Measurements from ENCODE around the gene KCNAB2.

KCNAB2 gene

DNA sequence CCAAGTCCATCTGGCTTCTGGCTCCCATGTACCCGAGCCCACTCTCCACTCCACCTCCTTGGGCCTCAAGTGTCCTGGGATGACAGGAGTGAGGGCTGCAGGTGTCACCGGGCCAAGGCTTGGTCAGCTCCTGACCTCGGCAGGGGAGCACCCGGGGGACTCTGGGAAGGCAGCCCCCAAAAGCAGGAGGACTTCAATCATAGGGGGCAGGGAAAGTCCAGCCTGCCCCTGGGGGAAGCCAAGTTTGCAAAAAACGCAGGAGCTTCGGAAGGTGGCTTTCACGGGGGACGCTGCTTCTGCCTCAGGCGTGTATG is 56.8 kb downstream of the KCNAB2 start:
- no peak for DNase-seq (ENCODE audit: low read depth)
- no peak overlapping the region for H3K4me3 ChIP-seq (ENCODE audit: low read depth, low read length)

DNA sequence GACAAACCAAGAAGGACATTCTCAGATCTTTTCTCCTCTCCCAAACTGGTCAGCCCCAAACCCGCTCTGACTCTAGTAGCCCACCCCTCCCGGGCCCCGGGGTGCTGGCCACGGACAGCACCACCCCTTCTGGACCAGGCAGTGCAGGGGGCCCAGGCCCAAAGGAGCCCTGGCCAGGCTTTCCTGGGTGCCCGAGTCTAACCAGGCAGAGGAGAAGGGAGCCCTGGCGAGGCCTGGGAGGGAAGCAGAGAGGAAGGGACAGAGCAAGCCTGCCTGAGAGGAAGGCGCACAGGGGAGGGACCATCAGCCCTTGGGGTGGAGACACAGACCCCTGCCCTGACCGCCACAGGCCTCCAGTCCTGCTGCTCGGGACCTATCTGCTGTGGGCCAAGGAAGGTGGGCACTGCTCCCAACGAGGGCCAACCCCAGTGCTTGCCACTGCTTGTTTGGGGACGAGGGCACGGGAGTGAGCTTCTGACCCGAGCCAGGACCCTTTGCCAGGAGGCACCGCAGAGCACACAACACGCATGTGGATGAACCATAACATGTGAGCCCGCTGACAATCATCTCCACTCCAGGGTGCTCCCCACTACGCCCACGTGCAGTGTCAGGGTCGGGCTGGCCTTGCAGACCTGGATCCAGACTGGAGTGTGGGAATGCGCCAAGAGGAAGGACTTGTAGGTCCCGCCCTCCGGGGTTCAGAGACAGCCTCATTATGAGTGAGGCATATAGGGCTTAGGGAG is 57.6 kb downstream of the KCNAB2 start:
- H3K4me3 ChIP-seq (ENCODE audit: low read depth, low read length), result no peak overlapping the region
- DNase-seq (ENCODE audit: low read depth), result no peak

DNA sequence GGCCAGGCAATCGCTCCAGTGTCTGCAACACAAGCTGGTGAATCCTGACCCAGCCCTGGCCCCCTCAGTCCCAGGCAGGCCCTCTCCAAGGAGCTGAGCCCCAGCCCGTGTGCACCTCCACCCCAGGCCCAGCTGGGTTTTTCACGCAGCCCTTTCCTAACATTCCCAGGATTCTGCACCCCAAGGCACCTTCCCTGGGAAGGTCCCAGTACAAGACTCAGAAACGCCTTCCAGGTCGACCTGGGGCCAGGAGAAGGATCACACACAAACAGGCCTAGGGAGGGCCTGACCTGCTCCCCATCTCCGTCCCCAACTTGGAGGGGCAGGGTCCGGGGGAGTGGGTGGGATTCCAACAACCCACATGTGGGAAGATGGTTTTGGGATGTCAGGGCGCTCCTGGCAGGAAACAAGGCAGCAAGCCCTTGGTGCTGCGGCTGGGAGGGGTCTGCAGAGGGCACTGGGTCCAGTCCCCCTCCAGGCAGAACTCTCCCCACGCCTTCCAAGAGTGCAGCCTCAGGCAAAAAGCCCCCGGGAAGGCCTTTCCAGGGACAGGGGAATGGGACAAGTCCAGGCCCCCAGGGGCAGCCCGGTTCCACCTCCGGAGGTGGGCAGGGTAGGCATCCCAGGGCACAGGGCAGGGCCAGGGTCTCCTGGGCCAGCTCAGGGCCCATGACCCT is 58.3 kb downstream of the KCNAB2 start:
- H3K4me3 ChIP-seq (ENCODE audit: low read depth, low read length), result no peak overlapping the region

DNA sequence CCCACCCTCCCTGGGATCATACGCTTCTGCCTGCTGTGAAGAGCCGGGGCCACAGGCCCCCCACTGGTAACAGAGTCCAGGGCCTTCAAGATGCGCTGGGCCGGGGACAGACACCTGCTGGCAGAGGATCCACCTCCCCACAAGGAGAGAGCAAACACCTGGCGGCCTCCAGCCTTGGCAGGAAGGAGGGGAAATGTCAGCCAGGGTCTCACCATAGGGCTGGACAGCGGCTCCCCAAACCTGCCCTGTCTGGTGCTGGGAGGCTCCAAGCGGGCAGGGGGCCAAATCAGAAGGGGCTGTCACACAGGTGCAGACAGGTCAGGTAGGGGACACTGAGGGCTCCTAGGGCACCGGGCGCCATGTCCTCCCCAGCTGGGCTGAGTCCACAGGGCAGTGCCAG is 58.9 kb downstream of the KCNAB2 start:
- no peak overlapping the region for H3K4me3 ChIP-seq (ENCODE audit: low read depth, low read length)
- DNase-seq (ENCODE audit: low read depth), result no peak

More for the DNA sequence above, 58.3 kb downstream of the KCNAB2 start:
- no peak for DNase-seq (ENCODE audit: low read depth)

DNA sequence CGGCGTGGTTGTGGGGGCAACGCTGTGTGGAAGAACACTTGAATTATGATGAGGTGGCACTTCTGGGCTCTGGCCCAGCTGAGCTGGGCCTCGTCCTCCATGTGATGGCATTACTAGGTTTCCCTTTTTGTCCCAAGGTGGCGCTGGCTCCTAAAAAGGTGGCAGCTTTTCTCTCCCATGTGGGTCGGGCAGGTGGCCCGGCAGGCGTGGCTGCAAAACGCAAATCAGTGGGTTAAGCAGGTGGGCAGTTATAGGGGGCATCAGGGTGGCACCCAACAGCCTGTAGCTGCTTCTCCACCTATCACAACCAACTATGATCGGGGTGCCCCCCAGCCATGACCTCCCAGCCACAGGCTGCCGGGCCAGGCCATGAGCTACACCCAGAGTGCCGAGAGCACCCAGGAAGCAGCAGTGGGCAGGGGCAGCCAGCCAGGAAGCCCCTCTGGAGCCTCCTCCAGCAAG is 59.6 kb downstream of the KCNAB2 start:
- H3K4me3 ChIP-seq (ENCODE audit: low read depth, low read length), result no peak overlapping the region
- no peak for DNase-seq (ENCODE audit: low read depth)

DNA sequence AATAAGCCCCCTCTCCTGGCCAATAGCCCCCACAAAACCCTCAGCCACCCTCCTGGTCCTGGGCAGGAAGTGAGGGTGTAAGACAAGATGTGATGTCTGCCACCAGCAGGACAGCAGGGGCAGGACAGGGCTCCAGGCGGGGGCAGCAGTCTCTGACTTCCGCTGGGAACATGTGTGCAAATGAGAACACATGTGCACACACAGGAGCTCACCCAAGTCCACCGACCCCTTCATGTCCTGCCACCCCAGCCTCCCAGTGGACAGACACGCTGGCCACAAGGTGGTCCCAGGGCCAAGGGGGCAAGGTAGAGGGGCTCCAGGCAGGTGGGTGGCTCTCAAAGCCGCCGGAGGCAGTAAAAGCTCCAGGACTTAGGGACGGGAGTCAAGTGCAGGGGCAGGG is 60.1 kb downstream of the KCNAB2 start:
- H3K4me3 ChIP-seq (ENCODE audit: low read depth, low read length), result no peak overlapping the region
- DNase-seq (ENCODE audit: low read depth), result no peak

DNA sequence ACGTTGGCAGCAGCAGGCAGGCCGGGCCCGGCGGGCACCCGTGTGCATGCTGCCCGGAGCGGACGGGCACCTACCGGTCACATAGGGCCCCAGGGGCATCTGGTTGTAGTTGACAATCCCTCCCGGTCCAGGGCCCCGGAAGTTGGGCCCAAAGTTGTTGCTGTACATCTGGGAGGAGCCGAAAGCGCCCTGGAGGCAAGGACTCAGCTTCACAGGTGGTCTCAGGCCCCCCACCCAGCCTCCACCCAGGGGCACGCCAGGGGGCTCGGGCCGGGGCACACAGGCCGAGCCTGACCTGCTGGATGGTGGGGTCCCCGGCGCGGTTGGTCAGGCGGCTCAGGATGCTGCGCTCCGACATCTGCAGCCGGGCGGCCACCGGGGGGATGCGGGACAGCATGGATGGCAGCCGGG is 60.6 kb downstream of the KCNAB2 start:
- no peak for DNase-seq (ENCODE audit: low read depth)
- H3K4me3 ChIP-seq (ENCODE audit: low read depth, low read length), result no peak overlapping the region

DNA sequence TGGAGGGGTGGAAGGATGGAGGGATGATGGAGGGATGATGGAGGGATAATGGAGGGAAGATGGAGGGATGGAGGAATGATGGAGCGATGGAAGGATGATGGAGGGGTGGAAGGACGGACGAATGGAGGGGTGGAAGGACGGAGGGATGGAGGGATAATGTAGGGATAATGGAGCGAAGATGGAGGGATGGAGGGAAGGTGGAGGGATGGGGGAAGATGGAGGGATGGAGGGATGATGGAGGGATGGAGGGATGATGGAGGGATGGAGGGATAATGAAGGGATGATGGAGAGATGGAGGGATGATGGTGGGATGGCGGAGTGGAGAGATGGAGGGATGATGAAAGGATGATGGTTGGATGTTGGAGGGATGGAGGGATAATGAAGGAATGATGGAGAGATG is 61.3 kb downstream of the KCNAB2 start:
- no peak for DNase-seq (ENCODE audit: low read depth)

DNA sequence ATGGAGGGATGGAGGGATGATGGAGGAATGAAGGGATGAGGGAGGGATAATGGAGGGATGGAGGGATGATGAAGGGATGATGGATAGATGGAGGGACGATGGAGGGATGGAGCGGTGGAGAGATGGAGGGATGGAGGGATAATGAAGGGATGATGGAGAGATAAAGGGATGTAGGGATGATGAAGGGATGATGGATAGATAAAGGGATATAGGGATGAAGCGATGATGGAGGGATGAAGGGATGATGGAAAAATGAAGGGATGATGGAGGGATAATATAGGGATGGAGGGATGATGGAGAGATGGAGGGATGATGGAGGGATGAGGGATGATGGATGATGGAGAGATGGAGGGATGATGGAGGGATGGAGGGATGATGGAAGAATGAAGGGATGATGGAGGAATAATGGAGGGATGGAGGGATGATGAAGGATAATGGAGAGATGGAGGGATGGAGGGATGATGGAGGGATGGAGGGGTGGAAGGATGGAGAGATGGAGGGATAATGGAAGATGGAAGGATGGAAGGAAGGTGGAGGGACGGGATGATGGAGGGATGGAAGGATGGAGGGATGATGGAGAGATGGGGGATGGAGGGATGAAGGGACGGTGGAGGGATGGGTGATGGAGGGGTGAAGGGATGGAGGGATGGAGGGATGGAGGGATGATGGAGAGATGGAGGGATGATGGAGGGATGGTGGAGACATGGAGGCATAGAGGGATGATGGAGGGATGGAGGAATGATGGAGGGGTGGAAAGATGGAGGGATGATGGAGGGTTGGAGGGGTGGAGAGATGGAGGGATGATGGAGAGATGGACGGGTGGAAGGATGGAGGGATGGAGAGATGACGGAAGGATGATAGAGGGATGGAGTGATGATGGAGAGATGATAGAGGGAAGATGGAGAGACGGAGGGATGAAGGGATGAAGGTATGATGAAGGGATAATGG is 62.0 kb downstream of the KCNAB2 start:
- no peak for DNase-seq (ENCODE audit: low read depth)
- no peak overlapping the region for H3K4me3 ChIP-seq (ENCODE audit: low read depth, low read length)

More for the DNA sequence above, 61.3 kb downstream of the KCNAB2 start:
- H3K4me3 ChIP-seq (ENCODE audit: low read depth, low read length), result no peak overlapping the region

DNA sequence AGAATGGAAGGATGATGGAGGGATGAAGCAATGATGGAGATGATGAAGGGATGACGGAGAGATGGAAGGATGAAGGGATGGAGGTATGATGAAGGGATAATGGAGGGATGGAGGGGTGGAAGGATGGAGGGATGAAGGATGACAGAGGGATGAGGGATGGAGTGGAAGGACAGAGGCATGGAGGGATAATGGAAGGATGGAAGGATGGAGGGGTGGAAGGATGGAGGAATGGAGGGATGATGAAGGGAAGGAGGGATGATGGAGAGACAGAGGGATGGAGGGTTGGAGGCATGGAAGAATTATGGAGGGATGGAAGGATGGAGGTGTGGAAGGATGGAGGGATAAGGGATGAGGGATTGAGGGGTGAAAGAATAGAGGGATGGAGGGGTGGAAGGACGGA is 62.8 kb downstream of the KCNAB2 start:
- DNase-seq (ENCODE audit: low read depth), result no peak
- H3K4me3 ChIP-seq (ENCODE audit: low read depth, low read length), result no peak overlapping the region

DNA sequence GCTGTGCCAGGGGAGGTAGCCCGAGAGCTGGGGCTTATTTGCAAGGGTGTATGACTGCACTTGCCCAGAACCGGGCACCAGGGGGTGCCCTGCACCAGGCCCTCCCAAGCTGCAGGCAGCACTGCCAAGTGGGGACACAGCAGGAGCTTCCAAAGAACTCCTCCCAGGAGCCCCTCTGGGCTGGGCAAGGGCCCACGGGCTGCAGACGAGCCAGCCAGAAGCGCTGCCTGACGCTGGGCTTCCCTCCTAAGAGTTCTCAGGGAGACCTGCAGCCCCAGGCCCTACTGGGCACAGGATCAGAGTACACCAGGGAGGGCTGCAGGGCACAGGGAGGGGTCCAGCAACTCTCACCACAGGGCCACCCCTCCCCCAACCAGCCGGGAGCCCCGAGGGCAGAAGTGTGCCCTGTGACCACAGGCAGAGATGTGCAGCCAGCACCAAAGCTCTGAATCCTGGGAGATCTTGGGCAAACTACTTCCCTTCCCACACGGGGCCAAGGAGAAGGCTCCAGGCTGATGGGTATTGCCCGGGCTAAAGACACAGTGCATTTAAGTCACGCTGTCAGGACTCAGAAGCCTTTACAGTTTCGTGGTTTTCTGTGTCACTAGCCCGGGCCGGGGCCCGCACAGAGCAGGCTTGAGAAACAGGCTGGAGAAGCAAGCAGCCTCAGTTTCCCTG is 63.4 kb downstream of the KCNAB2 start:
- DNase-seq (ENCODE audit: low read depth), result no peak
- H3K4me3 ChIP-seq (ENCODE audit: low read depth, low read length), result no peak overlapping the region

DNA sequence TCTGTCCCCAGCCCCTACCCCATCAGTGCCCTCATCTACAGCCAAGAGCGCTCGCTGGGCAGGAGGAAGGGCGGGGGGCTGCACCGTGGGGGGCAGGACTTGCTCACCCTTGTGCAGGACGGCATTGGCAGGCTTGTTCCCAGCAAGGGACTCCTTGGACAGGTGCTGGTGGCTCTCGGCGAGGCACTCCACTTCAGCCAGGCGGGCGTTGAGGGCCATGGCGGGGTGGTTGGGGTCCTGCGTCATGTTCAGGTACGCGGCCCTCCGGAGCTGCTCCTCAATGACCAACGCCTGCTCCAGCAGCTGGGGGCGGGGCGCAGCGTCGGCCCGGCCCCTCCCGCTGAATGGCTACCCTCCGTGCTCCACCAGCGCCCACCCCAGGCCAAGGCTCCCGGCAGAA is 64.0 kb downstream of the KCNAB2 start:
- DNase-seq (ENCODE audit: low read depth), result no peak
- no peak overlapping the region for H3K4me3 ChIP-seq (ENCODE audit: low read depth, low read length)

DNA sequence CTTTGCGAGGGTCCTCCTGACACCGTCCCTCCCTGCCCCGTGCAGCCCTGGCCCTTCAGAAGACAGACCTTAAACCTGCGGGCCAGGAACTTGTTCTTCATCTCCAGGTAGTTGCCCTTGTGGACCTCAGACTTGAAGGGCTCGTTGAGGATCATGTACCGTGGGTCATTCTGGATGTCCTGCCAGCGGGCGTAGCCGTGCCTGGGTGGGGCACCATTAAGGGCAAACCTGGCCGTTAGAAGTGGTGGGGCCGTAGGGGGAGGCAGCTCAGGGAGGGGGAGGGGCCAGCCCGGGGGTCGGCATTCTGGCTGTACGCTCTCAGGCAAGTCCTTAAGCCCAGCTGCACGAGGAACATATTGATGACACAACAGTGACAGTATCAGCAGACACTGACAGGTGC is 64.6 kb downstream of the KCNAB2 start:
- DNase-seq (ENCODE audit: low read depth), result no peak
- no peak overlapping the region for H3K4me3 ChIP-seq (ENCODE audit: low read depth, low read length)

DNA sequence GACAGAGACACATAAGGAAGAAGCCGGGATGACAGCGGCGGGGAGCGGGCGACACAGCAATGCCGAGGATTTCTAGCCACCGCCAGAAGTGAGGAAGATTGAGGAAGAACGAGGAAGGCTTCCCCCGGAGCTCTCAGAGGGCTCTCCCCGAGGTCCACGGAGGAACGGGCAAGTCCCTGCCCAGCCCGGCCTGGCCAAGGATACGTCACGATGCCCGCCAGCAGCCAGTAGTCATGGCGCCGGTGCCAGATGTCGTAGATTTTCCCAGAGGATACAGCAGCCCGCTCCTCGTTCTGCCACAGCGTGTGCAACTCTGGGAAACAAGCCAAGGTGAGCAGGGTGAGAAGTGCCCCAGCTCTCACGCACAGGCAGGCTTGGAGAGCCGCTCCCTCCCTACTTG is 65.9 kb downstream of the KCNAB2 start:
- no peak overlapping the region for H3K4me3 ChIP-seq (ENCODE audit: low read depth, low read length)

DNA sequence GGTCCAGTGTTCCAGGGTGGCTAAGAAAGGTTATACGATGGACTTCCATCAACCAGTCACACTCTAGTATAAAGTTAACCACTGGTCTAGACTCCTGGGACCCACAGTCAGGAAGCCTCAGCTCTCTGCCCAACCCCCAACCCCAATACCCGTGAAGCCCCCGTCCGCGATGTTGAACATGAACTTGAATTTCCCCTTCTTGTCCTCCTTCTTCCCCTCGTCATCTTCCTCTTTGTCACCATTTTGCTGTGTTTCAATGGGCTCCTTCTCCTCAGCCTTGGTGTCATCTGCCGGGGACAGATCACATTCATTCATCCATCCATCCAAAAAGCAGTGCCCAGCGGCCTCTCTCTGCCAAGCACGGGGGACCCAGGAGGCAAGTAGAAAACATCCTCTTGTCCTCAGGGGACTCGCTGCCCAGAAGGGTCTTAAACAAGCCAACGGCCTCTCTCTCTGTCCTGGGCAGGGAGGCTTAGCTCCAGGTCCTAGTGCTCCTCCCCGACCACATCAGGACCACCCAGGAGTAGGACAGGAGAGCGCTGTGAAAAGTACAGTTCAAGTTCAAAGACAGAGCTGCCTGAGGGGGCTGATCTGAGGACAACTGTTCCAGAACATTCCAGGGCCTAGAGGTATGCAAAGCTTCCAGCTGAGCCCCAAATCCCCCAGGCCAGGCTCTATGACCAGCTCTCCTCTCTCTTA is 66.5 kb downstream of the KCNAB2 start:
- no peak for DNase-seq (ENCODE audit: low read depth)
- H3K4me3 ChIP-seq (ENCODE audit: low read depth, low read length), result no peak overlapping the region

More for the DNA sequence above, 65.9 kb downstream of the KCNAB2 start:
- no peak for DNase-seq (ENCODE audit: low read depth)

DNA sequence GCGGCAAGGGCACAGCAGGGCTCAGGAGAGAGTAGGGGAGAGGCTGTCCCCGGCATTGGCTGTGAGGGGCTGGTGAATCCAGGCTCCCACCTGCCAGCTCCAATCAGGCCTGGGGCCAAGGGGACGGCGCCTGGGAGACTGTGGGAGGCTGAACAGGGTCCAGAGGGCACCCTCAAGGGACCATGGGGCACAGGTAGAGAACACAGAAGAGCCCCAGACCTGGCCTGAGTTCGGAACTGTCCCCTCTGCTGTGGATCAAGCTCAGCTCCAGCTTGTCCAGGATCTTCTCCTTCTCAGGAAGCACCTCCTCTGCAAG is 67.0 kb downstream of the KCNAB2 start:
- DNase-seq (ENCODE audit: low read depth), result no peak
- H3K4me3 ChIP-seq (ENCODE audit: low read depth, low read length), result no peak overlapping the region

DNA sequence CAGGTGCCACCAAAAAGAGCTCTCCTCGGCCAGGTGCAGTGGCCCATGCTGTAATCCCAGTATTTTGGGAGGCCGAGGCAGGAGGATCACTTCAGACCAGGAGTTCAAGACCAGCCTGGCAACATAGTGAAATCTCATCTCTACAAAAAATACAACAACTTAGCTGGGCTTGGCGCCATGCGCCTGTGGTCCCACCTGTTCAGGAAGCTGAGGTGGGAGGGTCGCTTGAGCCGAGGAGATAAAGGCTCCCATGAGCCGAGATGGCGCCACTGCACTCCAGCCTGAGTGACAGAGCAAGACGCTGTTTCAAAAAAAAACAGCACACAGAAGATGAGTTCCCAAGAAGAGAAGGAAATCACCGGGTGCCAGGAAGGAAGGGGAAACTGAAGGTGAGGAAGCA is 67.4 kb downstream of the KCNAB2 start:
- no peak for DNase-seq (ENCODE audit: low read depth)
- H3K4me3 ChIP-seq (ENCODE audit: low read depth, low read length), result no peak overlapping the region

DNA sequence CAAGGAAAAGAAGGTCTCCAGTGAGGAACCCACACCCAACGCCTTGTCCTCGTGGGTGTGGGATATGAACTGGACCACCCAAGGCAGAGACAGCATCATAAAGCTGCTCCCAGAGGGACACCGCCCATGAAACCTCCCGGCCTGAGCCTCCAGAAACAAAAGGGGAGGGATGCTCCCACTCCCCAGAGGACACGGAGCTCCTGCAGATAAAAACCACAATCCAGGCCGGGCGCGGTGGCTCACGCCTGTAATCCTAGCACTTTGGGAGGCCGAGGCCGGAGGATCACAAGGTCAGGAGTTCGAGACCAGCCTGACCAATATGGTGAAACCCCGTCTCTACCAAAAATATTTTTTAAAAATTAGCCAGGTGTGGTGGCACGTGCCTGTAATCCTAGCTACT is 68.1 kb downstream of the KCNAB2 start:
- no peak for DNase-seq (ENCODE audit: low read depth)

DNA sequence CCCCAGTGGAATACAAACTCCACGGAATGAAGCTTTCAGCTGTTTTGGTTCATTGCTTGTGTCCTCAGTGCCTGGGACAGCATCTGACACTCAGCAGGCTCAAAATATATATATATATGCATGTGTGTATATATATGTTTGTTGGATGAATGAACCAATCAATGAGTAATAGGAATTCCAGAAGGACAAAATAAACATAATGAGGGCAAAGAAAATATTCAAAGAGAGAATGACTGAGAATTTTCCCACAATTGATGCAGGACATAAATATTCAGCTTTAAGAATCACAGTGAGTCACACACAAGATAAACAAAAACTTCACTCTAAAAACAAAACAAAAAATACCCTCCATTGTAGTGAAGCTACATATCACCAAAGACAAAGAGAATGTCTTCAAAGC is 70.4 kb downstream of the KCNAB2 start:
- no peak for DNase-seq (ENCODE audit: low read depth)
- H3K4me3 ChIP-seq (ENCODE audit: low read depth, low read length), result no peak overlapping the region

More for the DNA sequence above, 68.1 kb downstream of the KCNAB2 start:
- H3K4me3 ChIP-seq (ENCODE audit: low read depth, low read length), result no peak overlapping the region
